Measurements from ENCODE around the gene TP53RK.

DNA sequence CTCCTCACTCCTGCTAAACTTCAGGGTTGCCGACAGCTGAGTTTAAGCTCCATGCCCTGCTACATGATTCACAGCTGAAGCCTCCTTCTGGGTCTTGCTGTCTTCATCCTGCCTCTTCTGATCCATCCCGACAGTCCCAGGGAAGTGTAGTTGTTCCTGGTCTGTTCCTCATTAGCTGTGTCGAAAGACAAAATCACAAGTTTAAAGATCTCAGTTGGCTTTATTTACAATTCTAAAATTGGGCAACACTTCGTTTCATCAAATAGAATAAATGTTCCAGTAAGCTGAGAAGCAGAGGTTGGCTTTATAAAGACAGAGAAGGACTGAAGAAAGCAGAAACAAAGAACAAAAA, 16.1 kb upstream of the TP53RK start:
- TF ChIP-seq, protein P1, sequence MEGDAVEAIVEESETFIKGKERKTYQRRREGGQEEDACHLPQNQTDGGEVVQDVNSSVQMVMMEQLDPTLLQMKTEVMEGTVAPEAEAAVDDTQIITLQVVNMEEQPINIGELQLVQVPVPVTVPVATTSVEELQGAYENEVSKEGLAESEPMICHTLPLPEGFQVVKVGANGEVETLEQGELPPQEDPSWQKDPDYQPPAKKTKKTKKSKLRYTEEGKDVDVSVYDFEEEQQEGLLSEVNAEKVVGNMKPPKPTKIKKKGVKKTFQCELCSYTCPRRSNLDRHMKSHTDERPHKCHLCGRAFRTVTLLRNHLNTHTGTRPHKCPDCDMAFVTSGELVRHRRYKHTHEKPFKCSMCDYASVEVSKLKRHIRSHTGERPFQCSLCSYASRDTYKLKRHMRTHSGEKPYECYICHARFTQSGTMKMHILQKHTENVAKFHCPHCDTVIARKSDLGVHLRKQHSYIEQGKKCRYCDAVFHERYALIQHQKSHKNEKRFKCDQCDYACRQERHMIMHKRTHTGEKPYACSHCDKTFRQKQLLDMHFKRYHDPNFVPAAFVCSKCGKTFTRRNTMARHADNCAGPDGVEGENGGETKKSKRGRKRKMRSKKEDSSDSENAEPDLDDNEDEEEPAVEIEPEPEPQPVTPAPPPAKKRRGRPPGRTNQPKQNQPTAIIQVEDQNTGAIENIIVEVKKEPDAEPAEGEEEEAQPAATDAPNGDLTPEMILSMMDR (IDR thresholded peaks at IDR 0.05) = no peak
- TF ChIP-seq POLR2A (IDR thresholded peaks at IDR 0.05) = no peak
